BJ (cell line): Measurements from ENCODE around the gene GATA6. TPM values are rescaled to one million over a fixed set of nuclear protein-coding genes. Genes with fewer than 3 reads are reported as not detected.

Experiments
- CTCF ChIA-PET: fragments of 350-600 bp; formaldehyde crosslinking; extraction: SDS; loops from one replicate; lab custom pipeline; 2021; ENCODE audit warnings: antibody characterized with exemption, inconsistent platforms; lab: Yijun Ruan, JAX
- POLR2A ChIA-PET: fragments of 300-600 bp; sonication (Branson Sonifier 250); formaldehyde crosslinking; extraction: SDS; loops from one replicate; lab custom pipeline; 2021; ENCODE audit warnings: antibody characterized with exemption; lab: Charles Lee
- DNase-seq: peaks from one replicate; pipeline ENCODE4 v3.0.0-alpha.2; 2011; ENCODE audit warnings: low read depth
- H3K27me3 ChIP-seq: 2 replicates; pipeline ENCODE4 v1.6.0; 2011; ENCODE audit warnings: low read length; ENCODE audit not compliant: control insufficient read depth, insufficient read depth
- H3K36me3 ChIP-seq: 2 replicates; pipeline ENCODE4 v1.5.1; 2011; ENCODE audit warnings: low read length; ENCODE audit not compliant: control insufficient read depth, insufficient read depth
- H3K4me3 ChIP-seq: 2 replicates; pipeline ENCODE4 v1.5.1; 2011; ENCODE audit warnings: low read depth, mild to moderate bottlenecking, control low read depth, low read length
- polyA minus RNA-seq: library from RNA; depleted of rRNA, polyadenylated mRNA; stranded (reverse); fragments of >200 nt; gene quantifications from 2 replicates; pipeline ENCODE4 v1.2.3, GENCODE V29; 2011; rRNA and poly(A)+ RNA removed
- polyA plus RNA-seq: library from polyadenylated mRNA; depleted of rRNA; stranded (reverse); fragments of >200 nt; gene quantifications from 2 replicates; pipeline ENCODE4 v1.2.3, GENCODE V29; 2011; rRNA removed
- TF ChIP-seq, protein P1 (sequence below): IDR thresholded peaks from 2 replicates; pipeline ENCODE4 v1.5.1; 2011; ENCODE audit warnings: low read depth, mild to moderate bottlenecking, control low read depth, inconsistent platforms, low read length, moderate library complexity; ENCODE audit not compliant: insufficient read depth

Gene GATA6
- polyA plus RNA-seq (0.65 and 0.75 TPM in 2 replicates), polyA minus RNA-seq (0.33 and 0.62 TPM in 2 replicates)

DNA sequence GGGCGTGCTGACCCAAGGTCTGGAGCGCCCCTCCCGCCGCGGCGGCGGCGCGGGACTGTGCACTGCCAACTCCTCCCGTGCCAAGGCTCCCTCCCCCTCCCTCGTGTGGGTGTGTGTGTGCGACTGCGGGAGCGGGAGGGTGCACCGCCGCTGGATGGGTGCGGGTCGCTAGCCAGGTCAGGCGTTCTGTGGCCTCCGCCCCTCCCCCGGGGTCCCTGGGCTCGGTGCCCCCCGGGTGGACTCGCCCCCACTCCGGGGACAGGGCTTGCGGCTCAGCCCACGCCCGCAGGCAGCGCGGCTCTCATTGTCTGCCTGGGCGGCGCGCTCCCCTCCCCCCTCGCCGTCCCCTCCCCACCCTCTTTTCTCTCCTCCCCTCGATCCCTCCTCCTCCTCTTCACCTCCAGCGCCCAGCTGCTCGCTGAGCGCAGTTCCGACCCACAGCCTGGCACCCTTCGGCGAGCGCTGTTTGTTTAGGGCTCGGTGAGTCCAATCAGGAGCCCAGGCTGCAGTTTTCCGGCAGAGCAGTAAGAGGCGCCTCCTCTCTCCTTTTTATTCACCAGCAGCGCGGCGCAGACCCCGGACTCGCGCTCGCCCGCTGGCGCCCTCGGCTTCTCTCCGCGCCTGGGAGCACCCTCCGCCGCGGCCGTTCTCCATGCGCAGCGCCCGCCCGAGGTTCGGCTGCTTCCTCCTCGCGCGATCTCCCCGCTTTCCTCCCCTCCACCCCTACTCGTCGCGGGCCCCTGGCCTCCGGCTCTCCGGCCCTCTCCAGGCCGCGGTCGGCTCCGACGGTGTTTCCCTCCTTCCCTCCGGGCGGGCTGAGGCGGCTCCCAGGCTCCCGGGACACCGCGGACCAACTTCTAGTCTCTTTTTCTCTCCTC lies at the start of gene GATA6:
GATA6 (plus strand) TSS at position 579 of the 878 bp plus-strand sequence. CDS start 1,556 bp downstream, outside the sequence.
- peaks cover 62% of the 10 kb centered on the region for H3K27me3 ChIP-seq
- CTCF ChIA-PET, result interaction anchor here (0.6 to 1.1 kb wide), 4 partner anchors 13 to 312 kb away, joined by 3 to 4 read pairs (median 3); no protein-coding TSS in a partner anchor
- TF ChIP-seq, protein P1, sequence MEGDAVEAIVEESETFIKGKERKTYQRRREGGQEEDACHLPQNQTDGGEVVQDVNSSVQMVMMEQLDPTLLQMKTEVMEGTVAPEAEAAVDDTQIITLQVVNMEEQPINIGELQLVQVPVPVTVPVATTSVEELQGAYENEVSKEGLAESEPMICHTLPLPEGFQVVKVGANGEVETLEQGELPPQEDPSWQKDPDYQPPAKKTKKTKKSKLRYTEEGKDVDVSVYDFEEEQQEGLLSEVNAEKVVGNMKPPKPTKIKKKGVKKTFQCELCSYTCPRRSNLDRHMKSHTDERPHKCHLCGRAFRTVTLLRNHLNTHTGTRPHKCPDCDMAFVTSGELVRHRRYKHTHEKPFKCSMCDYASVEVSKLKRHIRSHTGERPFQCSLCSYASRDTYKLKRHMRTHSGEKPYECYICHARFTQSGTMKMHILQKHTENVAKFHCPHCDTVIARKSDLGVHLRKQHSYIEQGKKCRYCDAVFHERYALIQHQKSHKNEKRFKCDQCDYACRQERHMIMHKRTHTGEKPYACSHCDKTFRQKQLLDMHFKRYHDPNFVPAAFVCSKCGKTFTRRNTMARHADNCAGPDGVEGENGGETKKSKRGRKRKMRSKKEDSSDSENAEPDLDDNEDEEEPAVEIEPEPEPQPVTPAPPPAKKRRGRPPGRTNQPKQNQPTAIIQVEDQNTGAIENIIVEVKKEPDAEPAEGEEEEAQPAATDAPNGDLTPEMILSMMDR, result peak; percentile 65

DNA sequence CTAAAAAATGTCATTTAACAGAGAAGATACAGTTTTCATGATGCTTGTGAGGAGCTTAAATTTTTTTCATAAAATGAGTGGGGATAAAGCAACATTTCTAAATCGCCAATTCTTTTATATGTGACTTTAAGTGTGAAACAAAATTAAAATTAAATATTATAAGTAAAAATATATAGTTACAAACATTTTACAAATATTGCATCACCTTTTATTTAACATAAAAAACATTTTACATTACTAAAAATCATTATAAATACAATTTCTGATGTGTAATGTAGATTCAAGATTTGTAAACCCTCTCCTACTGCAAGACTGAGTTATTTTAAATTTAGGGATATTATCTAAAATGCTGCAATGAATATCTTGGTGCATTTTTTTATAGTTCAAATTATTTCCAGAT lies 44.4 kb upstream of the GATA6 start:
- H3K36me3 ChIP-seq, result no peaks in the 10 kb centered on the region
- CTCF ChIA-PET, result no interaction called here
- POLR2A ChIA-PET, result no interaction called here
- no peaks in the 10 kb centered on the region for H3K27me3 ChIP-seq
- H3K4me3 ChIP-seq, result no peak overlapping the region
- TF ChIP-seq, protein P1, result no peak
- DNase-seq, result no peak

More for the DNA sequence above, at the start of gene GATA6:
- no peak for DNase-seq
- POLR2A ChIA-PET, result no interaction called here
- Histone ChIP-seq H3K36me3 (no peaks in the 10 kb centered on the region), H3K4me3 (peak within 1 kb of the TSS; percentile 70)

DNA sequence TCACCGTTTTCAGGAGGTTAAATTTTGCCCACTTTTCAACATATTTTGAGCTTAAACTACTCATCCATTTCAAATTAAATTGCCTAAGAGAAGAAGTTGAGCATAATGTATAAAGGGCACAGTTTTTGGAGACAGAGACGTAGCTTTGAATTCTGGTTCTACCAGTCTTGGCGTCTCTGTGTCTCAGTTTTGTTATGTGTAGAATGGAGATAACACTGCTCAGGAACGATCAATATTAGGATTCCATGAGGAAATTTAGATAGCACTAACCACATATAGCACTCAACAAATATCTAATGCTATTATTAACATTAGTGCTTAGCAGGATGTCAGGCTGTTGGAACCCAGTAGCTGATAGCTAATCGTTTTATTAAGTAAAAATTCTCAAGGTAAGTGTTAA lies 40.4 kb upstream of the GATA6 start:
- ChIA-PET CTCF (interaction anchor here (1.1 kb wide), 1 partner anchor 23 kb away, joined by 3 read pairs; no protein-coding TSS in a partner anchor), POLR2A (no interaction called here)
- no peaks in the 10 kb centered on the region for H3K36me3 ChIP-seq
- H3K27me3 ChIP-seq, result no peaks in the 10 kb centered on the region
- no peak for DNase-seq
- TF ChIP-seq, protein P1, result no peak
- H3K4me3 ChIP-seq, result no peak overlapping the region

DNA sequence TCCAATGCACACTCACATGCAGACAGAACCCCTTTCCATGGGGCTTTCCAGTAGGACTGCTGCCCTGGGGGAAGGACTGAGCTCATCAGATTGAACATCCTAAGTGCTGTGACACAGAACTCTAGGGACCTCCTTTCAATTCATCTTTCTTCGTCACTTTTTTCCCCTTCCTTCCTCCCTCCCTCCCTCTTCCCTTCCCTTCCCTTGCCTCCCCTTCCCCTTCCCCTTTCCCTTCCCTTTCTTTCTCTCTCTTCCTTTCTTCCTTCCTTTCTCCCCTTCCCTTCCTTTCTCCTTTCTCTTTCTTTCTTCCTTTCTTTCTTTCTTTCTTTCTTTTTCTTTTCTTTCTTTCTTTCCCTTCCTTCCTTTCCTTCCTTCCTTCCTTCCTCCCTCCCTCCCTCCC lies 39.6 kb upstream of the GATA6 start:
- Histone ChIP-seq H3K4me3 (no peak overlapping the region), H3K36me3 (no peaks in the 10 kb centered on the region), H3K27me3 (no peaks in the 10 kb centered on the region)
- TF ChIP-seq, protein P1, result no peak
- no peak for DNase-seq
- POLR2A ChIA-PET, result no interaction called here
- CTCF ChIA-PET, result interaction anchor here (1.1 kb wide), 1 partner anchor 23 kb away, joined by 3 read pairs; no protein-coding TSS in a partner anchor

DNA sequence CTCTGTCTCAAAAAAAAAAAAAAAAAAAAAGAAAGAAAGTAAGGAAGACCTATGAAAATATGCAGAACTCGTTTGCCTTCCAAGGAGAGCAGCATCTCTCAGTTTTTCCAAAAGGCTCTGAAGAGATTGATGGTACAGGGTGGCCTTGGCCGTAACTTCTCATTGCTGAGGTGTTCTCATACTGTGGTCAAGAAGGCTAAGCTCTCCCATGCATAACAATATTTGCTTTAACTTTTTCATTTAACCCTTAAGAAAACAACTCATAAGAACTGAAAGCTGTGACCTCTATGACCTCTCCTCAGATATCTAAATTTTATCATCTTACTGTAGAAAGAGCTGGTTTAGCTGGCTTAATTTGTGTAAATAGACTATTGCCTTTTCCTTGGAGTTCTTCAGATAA lies 37.1 kb upstream of the GATA6 start:
- H3K27me3 ChIP-seq, result no peaks in the 10 kb centered on the region
- DNase-seq, result no peak
- TF ChIP-seq, protein P1, result no peak
- ChIA-PET CTCF (interaction anchor here (0.6 kb wide), 1 partner anchor 77 kb away, joined by 3 read pairs; no protein-coding TSS in a partner anchor), POLR2A (no interaction called here)
- H3K36me3 ChIP-seq, result no peaks in the 10 kb centered on the region
- no peak overlapping the region for H3K4me3 ChIP-seq
